GM12878 (cell line): ENCODE results near the gene DOCK9.

Experiments used
- BHLHE40 ChIP-seq, 2 experiments: fragments of 450-650 bp in 1 of 2; IDR thresholded peaks; 2 replicates each; pipeline ENCODE4 v1.6.1; 2011 to 2017; ENCODE audit warnings: low read depth in 2 of 2, borderline replicate concordance in 1 of 2, improper control_type of control experiment in 1 of 2, low read length in 1 of 2, mild to moderate bottlenecking in 1 of 2
- POLR2AphosphoS2 ChIP-seq: IDR thresholded peaks from 2 replicates; pipeline ENCODE4 v1.6.1; 2011; ENCODE audit warnings: low read depth, mild to moderate bottlenecking, low read length, improper control_type of control experiment, moderate library complexity
- RCOR1 ChIP-seq: conservative IDR thresholded peaks from 2 replicates; pipeline ENCODE4 v1.6.1; 2012; ENCODE audit warnings: low read depth, low read length, improper control_type of control experiment
- TF ChIP-seq, protein P1 (sequence below), 3 experiments: IDR thresholded peaks in 2 of 3; conservative IDR thresholded peaks in 1 of 3; 2 replicates each; pipeline ENCODE4 v1.5.1; 2011; ENCODE audit warnings: low read depth in 3 of 3, low read length in 3 of 3, mild to moderate bottlenecking in 3 of 3, control low read depth in 2 of 3, moderate library complexity in 2 of 3, inconsistent platforms in 1 of 3, mixed read lengths in 1 of 3; ENCODE audit not compliant: control insufficient read depth in 2 of 3, insufficient read depth in 1 of 3; ENCODE audit errors: extremely low read depth in 1 of 3

DNA sequence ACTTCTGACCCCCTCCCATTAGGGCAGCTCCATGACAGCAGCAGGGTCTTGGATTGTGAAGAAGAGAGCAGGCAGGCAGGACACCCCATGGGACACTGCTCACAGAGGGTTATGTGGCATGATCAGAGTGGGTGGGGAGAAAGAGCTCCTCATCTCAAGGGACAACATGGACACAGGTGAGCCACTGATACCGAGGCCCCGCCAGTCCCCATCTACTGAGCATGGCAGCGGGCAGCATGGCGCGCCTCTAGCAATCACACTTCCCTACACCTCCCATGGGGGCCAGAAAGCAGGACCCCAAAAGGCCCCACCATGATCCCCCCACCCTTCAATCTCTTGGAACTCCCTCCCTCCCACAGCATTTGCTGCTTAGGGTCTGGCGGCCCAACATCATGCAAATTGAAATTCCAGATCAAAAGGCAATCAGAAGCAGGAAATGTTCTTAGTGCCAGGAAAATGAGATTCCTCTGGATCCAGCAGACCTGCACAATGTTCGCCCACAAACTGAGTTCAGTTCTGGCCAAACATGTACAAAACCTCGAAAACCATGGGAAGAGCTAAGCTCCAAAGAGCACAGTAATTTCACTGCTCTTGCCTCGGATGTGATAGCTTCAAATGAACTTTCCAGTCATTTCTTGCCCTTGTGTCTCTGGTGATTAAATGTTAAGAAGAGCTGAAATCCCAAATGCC is 14.8 kb downstream of the DOCK9 start:
- TF ChIP-seq, protein P1, sequence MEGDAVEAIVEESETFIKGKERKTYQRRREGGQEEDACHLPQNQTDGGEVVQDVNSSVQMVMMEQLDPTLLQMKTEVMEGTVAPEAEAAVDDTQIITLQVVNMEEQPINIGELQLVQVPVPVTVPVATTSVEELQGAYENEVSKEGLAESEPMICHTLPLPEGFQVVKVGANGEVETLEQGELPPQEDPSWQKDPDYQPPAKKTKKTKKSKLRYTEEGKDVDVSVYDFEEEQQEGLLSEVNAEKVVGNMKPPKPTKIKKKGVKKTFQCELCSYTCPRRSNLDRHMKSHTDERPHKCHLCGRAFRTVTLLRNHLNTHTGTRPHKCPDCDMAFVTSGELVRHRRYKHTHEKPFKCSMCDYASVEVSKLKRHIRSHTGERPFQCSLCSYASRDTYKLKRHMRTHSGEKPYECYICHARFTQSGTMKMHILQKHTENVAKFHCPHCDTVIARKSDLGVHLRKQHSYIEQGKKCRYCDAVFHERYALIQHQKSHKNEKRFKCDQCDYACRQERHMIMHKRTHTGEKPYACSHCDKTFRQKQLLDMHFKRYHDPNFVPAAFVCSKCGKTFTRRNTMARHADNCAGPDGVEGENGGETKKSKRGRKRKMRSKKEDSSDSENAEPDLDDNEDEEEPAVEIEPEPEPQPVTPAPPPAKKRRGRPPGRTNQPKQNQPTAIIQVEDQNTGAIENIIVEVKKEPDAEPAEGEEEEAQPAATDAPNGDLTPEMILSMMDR (IDR thresholded peaks at IDR 0.05 in 2 of 3, conservative IDR thresholded peaks at IDR 0.05 in 1 of 3; ENCODE audit: control insufficient read depth in 2 of 3, extremely low read depth in 1 of 3, insufficient read depth in 1 of 3, low read depth in 3 of 3, low read length in 3 of 3): no peak
- TF ChIP-seq POLR2AphosphoS2: no peak
- no peak for TF ChIP-seq RCOR1
- no peak for TF ChIP-seq BHLHE40 (IDR thresholded peaks at IDR 0.05; ENCODE audit: borderline replicate concordance in 1 of 2, low read depth in 2 of 2, low read length in 1 of 2)
